HCT116 (cell line): Measurements from ENCODE around the gene OCSTAMP.

Source experiments
- POLR2A ChIP-seq: IDR thresholded peaks from 2 replicates; pipeline ENCODE4 v1.7.0; 2011; ENCODE audit warnings: borderline replicate concordance; ENCODE audit not compliant: insufficient read depth, insufficient read length; ENCODE audit errors: extremely low read depth
- RAD21 ChIP-seq: IDR thresholded peaks from 2 replicates; pipeline ENCODE4 v1.6.1; 2012; ENCODE audit warnings: low read depth, mild to moderate bottlenecking
- SP1 ChIP-seq: IDR thresholded peaks from 2 replicates; pipeline ENCODE4 v1.6.1; 2012; ENCODE audit warnings: low read depth
- TF ChIP-seq, protein P1 (sequence below), 3 experiments: fragments of 200-600 bp in 1 of 3; sonication (generic) in 1 of 3; IDR thresholded peaks in 2 of 3; conservative IDR thresholded peaks in 1 of 3; 2 replicates each; pipeline ENCODE4 v1.5.1; 2012 to 2017; ENCODE audit warnings: low read depth in 2 of 3, low read length in 2 of 3, antibody characterized with exemption in 1 of 3, borderline replicate concordance in 1 of 3, control low read depth in 1 of 3, mild to moderate bottlenecking in 1 of 3, mixed read lengths in 1 of 3, mixed run types in 1 of 3, moderate library complexity in 1 of 3; ENCODE audit not compliant: insufficient read depth in 1 of 3
- TF ChIP-seq, protein P2 (sequence below): IDR thresholded peaks from 2 replicates; pipeline ENCODE4 v1.6.1; 2011; ENCODE audit warnings: mild to moderate bottlenecking, low read length, moderate library complexity; ENCODE audit not compliant: insufficient replicate concordance; ENCODE audit errors: extremely low read depth

DNA sequence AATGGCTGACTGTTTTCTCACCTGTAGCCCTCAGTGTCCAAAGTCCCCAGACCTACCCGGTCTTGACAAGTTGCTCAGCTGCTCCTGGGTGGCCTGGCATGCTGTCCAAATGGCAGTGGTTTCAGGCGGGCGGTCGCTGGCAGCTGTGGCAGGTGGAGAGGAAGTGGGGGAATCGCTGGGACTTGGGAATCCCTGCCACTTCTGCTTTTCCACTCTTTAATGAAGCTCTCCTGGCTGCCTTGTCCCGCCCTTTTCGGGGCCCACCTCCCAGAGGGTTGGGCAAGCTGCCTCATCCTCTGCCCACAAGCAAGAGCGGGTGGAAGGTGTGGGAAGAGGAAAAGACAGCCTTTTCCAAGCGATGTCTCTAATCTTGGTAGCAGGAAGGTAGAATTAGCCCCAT lies at the start of gene OCSTAMP:
- TF ChIP-seq, protein P1, sequence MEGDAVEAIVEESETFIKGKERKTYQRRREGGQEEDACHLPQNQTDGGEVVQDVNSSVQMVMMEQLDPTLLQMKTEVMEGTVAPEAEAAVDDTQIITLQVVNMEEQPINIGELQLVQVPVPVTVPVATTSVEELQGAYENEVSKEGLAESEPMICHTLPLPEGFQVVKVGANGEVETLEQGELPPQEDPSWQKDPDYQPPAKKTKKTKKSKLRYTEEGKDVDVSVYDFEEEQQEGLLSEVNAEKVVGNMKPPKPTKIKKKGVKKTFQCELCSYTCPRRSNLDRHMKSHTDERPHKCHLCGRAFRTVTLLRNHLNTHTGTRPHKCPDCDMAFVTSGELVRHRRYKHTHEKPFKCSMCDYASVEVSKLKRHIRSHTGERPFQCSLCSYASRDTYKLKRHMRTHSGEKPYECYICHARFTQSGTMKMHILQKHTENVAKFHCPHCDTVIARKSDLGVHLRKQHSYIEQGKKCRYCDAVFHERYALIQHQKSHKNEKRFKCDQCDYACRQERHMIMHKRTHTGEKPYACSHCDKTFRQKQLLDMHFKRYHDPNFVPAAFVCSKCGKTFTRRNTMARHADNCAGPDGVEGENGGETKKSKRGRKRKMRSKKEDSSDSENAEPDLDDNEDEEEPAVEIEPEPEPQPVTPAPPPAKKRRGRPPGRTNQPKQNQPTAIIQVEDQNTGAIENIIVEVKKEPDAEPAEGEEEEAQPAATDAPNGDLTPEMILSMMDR (IDR thresholded peaks at IDR 0.05 in 2 of 3, conservative IDR thresholded peaks at IDR 0.05 in 1 of 3; ENCODE audit: borderline replicate concordance in 1 of 3, insufficient read depth in 1 of 3, low read depth in 2 of 3, low read length in 2 of 3) = no peak
- TF ChIP-seq, protein P2, sequence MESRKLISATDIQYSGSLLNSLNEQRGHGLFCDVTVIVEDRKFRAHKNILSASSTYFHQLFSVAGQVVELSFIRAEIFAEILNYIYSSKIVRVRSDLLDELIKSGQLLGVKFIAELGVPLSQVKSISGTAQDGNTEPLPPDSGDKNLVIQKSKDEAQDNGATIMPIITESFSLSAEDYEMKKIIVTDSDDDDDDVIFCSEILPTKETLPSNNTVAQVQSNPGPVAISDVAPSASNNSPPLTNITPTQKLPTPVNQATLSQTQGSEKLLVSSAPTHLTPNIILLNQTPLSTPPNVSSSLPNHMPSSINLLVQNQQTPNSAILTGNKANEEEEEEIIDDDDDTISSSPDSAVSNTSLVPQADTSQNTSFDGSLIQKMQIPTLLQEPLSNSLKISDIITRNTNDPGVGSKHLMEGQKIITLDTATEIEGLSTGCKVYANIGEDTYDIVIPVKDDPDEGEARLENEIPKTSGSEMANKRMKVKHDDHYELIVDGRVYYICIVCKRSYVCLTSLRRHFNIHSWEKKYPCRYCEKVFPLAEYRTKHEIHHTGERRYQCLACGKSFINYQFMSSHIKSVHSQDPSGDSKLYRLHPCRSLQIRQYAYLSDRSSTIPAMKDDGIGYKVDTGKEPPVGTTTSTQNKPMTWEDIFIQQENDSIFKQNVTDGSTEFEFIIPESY = no peak
- TF ChIP-seq POLR2A (no peak), RAD21 (no peak), SP1 (no peak)
